Muscle layer of duodenum (tissue), 2 donors: ENCODE measurements around the gene ULK1.

Experiments
- H3K27ac ChIP-seq: one replicate; pipeline ENCODE4 v1.7.0; 2013; ENCODE audit warnings: mild to moderate bottlenecking, low read length
- H3K27me3 ChIP-seq: one replicate; pipeline ENCODE4 v1.7.0; 2013; ENCODE audit warnings: low read depth, mild to moderate bottlenecking, control low read depth, low read length
- H3K36me3 ChIP-seq, 2 donors: one replicate each; pipeline ENCODE4 v1.7.0; 2013; ENCODE audit warnings: low read length in 2 of 2, control low read depth in 1 of 2, mild to moderate bottlenecking in 1 of 2; ENCODE audit not compliant: insufficient read depth in 2 of 2, control insufficient read depth in 1 of 2
- H3K4me1 ChIP-seq, 2 donors: one replicate each; pipeline ENCODE4 v1.7.0; 2013; ENCODE audit warnings: low read length in 2 of 2, mild to moderate bottlenecking in 2 of 2, control low read depth in 1 of 2, moderate library complexity in 1 of 2; ENCODE audit not compliant: insufficient read depth in 2 of 2, control insufficient read depth in 1 of 2
- H3K4me3 ChIP-seq, 2 donors: one replicate each; pipeline ENCODE4 v1.7.0; 2013; ENCODE audit warnings: low read length in 2 of 2, low read depth in 1 of 2, mild to moderate bottlenecking in 1 of 2
- H3K9me3 ChIP-seq, 2 donors: one replicate each; pipeline ENCODE4 v1.7.0; 2013; ENCODE audit warnings: low read length in 2 of 2, control low read depth in 1 of 2, mild to moderate bottlenecking in 1 of 2; ENCODE audit not compliant: control insufficient read depth in 1 of 2
- donor health status: healthy.

The ULK1 gene

DNA sequence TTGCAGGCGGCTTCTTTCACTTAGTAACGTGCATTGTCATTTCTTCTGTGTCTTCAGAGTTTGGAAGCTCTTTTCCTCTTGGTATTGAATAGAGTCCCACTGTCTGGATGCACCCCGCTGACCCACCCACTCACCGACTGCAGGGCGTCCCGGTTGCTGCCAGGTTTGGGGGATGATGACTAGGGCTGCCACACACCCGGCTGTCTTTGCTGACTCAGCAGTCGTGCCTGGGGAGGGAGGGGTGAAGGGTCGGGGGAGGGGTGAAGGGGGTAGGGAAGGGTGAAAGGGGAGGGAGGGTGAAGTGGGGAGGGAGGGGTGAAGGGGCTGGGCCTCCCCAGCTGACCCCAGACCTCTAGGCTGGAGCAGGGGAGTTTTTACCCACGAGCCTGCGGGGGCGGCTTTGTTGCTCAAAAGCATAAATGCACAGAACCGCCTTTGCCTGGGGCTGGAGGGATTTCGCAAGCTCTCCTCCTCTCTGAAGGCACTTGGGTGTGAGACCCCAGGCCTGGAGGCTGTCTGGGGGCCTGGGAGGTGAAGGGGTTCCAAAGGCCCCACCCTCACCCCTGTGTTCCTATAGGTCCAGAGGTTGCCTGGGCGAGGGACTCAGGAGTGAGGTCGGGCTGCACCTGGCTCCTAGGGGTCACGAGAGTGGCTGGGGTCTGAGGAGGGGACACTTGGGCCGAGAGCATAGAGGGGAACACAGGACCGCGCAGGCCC lies 31.3 kb upstream of the ULK1 start:
- Histone ChIP-seq H3K4me3 (no peak overlapping the region), H3K4me1 (peaks cover 0 to 4% of the 10 kb centered on the region in 2 donors), H3K27me3 (no peaks in the 10 kb centered on the region), H3K36me3 (no peaks in the 10 kb centered on the region), H3K27ac (no peak overlapping the region), H3K9me3 (no peaks in the 10 kb centered on the region)

DNA sequence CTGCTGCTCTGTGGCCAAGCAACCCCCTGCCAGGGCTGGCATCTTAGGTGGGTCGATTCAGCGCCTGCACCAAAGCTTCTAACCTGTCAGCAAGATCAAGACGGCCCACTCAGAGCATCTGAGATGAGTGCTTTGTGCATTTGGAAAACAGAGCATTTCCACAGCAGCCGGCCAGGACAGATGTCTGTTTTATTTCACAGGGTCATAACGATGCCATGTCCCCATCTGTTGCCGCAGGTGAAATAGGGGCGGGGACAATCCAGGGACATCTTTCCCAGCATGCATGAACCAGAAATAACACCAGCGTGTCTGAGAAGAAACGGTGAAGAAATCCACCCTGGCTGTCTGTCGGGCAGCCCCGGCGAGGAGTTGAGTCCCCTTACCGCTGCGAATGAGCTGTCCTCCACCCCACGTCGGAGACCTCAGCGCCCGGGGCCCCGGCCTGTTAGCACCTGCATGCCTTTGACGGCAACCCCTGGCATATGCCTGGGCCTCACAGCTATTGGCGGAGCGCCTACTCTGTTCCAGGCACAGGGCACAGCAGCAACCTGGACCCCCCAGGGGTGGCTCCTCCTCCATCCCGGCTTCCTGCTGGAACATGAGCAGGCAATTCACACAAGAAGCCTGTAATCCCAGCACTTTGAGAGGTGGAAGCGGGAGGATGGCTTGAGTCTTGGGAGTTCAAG lies 30.6 kb upstream of the ULK1 start:
- Histone ChIP-seq H3K9me3 (no peaks in the 10 kb centered on the region), H3K4me3 (no peak overlapping the region), H3K27me3 (no peaks in the 10 kb centered on the region), H3K27ac (no peak overlapping the region), H3K4me1 (peaks cover 0 to 4% of the 10 kb centered on the region in 2 donors), H3K36me3 (no peaks in the 10 kb centered on the region)

DNA sequence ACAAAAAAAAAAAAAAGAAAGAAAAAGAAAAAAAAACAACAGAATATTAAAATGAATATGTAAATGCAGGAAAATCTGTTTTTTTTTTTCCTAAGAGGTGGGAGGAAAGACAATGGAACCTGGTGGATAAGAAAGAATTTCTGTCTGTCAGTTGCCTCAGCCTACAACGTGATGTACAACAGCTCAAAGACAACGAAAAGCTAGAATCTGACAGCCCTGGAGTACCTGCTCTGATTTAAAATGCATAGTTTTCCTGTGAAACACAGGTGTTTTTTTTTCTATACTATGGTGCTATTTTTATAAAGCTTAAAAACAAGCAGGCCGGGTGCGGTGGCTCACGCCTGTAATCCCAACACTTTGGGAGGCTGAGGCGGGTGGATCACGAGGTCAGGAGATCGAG lies 30.0 kb upstream of the ULK1 start:
- Histone ChIP-seq H3K27me3 (no peaks in the 10 kb centered on the region), H3K27ac (no peak overlapping the region), H3K9me3 (no peaks in the 10 kb centered on the region), H3K4me3 (no peak overlapping the region), H3K36me3 (no peaks in the 10 kb centered on the region), H3K4me1 (peaks cover 0 to 4% of the 10 kb centered on the region in 2 donors)

DNA sequence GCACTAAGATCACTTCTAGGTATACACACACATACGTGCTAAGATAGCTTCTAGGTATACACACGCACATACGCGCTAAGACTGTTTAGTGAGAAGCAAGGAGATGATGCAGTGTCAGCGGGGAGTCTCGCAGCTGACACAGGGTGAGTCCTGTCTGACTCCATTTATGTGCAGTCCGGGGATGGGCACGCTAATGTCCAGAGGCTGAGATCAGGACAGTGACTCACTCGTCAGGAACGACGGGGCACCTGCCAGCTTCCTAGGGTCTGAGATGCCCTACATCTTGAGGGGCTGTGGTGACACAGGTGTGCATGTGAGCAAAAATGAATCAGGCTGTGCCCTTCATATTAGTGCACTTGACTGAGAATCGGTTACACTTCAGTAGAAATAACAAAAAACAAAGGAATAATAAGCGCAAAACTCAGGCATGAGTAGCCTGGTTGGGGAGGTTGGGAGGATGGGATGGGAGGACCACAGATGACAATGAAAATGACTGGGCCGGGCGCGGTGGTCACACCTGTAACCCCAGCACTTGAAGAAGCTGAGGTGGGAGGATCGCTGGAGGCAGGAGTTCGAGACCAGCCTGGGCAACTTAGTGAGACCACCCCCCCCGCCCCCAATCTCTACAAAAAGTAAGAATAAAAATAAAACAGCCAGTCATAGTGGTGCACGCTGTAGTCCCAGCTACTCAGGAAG lies 29.1 kb upstream of the ULK1 start:
- Histone ChIP-seq H3K9me3 (no peaks in the 10 kb centered on the region), H3K4me3 (no peak overlapping the region), H3K4me1 (peaks cover 0 to 2% of the 10 kb centered on the region in 2 donors), H3K27ac (no peak overlapping the region), H3K36me3 (no peaks in the 10 kb centered on the region), H3K27me3 (no peaks in the 10 kb centered on the region)

DNA sequence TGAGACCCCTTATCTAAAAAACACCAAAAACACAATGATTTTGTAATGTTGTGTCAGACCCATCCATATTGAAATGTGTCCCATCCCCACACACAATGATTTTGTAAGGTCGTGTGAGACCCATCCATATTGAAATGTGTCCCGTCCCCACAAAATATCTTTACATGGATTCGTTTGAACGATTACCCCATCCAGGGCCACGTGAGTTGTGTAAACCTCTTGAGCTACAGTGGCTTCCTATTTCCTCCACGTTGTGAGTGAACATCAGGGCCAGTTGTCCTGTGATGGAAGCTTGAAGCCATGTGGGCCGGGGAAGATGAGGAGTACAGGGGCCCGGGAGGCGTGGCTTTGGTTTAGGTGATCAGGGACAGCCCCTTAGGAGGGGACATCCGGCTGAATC lies 27.0 kb upstream of the ULK1 start:
- no peak overlapping the region for H3K4me3 ChIP-seq
- no peak overlapping the region for H3K27ac ChIP-seq
- H3K36me3 ChIP-seq, result no peaks in the 10 kb centered on the region
- no peaks in the 10 kb centered on the region for H3K27me3 ChIP-seq
- no peaks in the 10 kb centered on the region for H3K9me3 ChIP-seq
- no peaks in the 10 kb centered on the region for H3K4me1 ChIP-seq

DNA sequence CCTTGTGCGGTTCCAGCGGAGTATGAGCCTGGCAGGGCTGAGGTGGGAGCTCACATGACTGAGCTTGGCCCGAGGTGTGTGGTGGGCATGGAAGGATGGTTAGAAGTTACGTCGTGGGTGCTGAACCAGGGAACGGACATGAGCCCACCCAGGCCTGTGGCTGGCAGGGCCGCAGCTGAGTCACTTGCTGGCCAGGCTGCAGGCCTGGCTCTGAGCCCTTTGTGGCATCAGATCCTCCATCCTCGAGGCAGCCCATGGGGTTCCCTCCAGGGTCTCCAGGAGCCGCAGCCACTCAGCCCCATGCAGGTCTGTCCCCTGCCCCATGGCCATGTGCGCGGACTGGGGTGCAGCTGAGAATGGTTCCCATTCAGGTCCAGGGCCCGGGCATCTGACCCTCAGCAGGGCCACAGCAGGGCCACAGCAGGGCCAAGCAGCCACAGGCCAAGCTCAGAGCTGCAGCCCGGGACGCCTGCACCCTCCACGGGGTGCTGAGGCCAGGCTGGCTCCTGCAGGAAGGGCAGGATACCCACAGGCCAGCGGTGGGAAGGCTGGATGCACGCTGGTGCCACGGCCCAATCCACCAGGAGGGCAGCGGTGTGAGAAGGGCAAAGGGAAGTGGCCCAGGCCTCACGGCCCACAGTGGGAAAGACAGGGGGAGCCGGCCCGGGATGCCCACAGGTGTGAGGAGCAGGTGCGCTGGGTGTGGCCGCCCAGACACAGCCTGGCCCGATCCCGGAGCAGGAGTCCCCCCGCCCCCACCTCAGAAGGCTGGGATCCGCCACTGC lies 26.3 kb upstream of the ULK1 start:
- H3K9me3 ChIP-seq, result no peaks in the 10 kb centered on the region
- H3K27ac ChIP-seq, result no peak overlapping the region
- no peaks in the 10 kb centered on the region for H3K36me3 ChIP-seq
- no peak overlapping the region for H3K4me3 ChIP-seq
- H3K27me3 ChIP-seq, result no peaks in the 10 kb centered on the region
- H3K4me1 ChIP-seq, result no peaks in the 10 kb centered on the region

DNA sequence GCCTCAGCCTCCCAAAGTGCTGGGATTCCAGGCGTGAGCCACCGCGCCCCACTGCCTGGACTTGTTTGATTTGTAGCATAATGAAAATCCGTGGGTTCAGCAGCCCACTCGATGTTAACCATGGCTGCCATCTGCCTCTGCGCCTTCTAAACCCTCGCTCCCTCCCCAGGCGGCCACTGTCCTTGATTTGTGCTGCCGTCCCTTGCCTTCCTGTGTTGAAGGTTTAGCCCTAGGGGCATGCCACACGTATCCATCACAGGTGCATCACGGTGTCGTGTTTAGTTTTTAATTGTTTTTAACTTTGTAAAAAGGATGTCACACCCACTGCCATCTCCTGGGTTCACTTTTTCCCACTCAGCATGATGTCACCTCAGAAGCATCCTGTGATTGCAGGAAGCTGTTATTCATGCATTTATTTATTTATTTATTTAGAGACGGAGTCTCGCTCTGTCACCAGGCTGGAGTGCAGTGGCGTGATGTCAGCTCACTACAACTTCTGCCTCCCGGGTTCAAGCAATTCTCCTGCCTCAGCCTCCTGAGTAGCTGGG lies 24.5 kb upstream of the ULK1 start:
- Histone ChIP-seq H3K27ac (no peak overlapping the region), H3K27me3 (no peaks in the 10 kb centered on the region), H3K4me3 (no peak overlapping the region), H3K4me1 (no peaks in the 10 kb centered on the region), H3K9me3 (no peaks in the 10 kb centered on the region), H3K36me3 (no peaks in the 10 kb centered on the region)

DNA sequence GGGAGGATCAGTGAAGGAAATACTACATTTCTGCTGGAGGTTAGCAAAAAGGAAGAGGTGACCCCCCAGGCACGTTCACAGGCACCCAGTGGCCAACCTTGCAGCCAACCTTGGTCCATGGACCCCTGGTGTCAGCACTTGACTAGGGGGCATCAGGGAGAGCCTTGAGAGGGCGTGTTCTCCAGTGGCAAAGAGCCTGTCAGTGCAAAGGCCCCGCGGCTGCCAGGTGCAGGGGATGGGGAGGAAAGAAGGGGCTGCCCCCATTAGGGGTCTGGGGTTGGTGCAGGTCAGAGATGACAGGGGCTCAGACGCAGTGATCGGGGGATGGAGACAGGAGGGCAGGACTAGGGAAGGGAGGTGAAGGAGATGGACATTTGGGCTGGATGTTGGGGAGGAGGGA lies 22.7 kb upstream of the ULK1 start:
- Histone ChIP-seq H3K4me1 (no peaks in the 10 kb centered on the region), H3K4me3 (no peak overlapping the region), H3K36me3 (no peaks in the 10 kb centered on the region), H3K27me3 (no peaks in the 10 kb centered on the region), H3K9me3 (no peaks in the 10 kb centered on the region), H3K27ac (no peak overlapping the region)

DNA sequence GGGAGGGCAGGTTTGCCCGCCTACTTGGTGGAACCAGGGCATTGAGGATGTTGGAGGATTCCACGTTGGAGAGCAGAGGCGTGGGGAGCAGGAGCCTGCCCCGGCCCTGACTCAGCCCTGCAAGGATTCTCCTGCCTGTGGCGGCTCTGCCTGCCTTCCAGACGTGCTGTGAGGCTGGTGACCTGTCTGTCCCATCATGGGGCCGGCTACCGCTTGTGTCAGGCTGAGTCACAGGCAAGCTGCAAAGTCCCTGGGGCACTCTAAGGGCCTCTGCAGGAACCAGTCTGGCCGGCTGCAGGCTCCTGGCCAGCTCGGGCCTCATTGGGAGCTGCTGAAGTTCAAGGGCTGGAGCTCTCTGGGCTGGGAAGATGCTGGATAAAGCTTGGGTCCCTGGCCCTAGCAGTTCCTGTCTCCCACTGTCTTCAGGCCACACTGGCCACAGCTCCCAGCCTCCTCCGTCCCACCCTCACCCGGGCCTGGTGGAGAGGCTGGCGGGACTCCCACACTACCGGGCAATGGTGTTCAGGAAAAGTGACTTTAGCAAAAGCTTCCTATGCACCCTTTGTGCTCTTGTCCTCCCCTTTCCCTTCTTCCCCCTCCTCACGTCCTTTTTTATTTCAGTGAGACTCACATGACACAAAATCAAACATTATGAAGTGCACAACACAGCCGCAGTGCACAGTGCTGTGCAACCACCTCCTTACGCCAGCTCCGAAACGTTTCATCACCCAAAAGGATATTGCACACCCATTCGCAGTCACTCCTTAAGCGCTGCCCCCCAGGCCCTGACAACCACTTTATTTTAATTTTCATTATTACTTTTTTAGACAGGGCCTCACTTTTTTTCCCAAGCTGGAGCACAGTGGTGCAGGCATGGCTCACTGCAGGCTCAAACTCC lies 22.0 kb upstream of the ULK1 start:
- Histone ChIP-seq H3K36me3 (no peaks in the 10 kb centered on the region), H3K4me1 (no peaks in the 10 kb centered on the region), H3K9me3 (no peaks in the 10 kb centered on the region), H3K27me3 (no peaks in the 10 kb centered on the region), H3K4me3 (no peak overlapping the region), H3K27ac (no peak overlapping the region)

DNA sequence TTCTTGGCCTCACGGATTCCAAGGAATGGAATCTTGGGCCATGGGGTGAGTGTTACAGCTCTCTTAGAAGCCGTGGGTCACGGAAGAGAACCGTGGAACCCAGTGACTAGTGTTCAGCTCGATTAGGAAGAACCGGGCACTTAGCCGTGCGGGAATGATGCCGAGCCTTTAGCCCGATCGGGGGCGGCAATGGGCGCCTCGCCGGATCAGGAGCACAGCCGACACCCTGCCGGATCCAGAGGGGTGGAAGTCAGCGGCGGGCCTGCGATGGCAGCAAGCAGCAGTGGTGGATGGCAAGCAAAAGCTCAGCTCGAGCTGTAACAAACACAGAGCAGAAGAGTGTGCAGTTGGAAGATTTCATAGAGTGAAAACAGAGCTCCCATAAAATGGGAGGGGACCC lies 21.1 kb upstream of the ULK1 start:
- Histone ChIP-seq H3K36me3 (no peaks in the 10 kb centered on the region), H3K27ac (no peak overlapping the region), H3K9me3 (no peaks in the 10 kb centered on the region), H3K4me3 (no peak overlapping the region), H3K4me1 (no peaks in the 10 kb centered on the region), H3K27me3 (no peaks in the 10 kb centered on the region)
